ENCODE measurements around the gene HERPUD2. TPM values are rescaled to one million over a fixed set of nuclear protein-coding genes. Genes with fewer than 3 reads are reported as not detected.

HERPUD2 gene
- total and polyA plus RNA-seq, 2 donors (not counting 1 experiment from before 2014, with no cell fraction given) = 58.8 to 62.2 TPM

- H3K9me3 ChIP-seq (ENCODE audit: control extremely low read depth in 1 of 3, control insufficient read depth in 2 of 3, insufficient read depth in 1 of 3, low read length in 2 of 3) = no peaks in the 10 kb centered on the region
- Mint-ChIP-seq H3K4me1 (peaks cover 40% of the 10 kb centered on the region), H3K4me3 (no peak overlapping the region), H3K9me3 (ENCODE audit: insufficient read depth) (no peaks in the 10 kb centered on the region), H3K27me3 (no peaks in the 10 kb centered on the region), H3K27ac (no peak overlapping the region)
- TF ChIP-seq, protein P1, sequence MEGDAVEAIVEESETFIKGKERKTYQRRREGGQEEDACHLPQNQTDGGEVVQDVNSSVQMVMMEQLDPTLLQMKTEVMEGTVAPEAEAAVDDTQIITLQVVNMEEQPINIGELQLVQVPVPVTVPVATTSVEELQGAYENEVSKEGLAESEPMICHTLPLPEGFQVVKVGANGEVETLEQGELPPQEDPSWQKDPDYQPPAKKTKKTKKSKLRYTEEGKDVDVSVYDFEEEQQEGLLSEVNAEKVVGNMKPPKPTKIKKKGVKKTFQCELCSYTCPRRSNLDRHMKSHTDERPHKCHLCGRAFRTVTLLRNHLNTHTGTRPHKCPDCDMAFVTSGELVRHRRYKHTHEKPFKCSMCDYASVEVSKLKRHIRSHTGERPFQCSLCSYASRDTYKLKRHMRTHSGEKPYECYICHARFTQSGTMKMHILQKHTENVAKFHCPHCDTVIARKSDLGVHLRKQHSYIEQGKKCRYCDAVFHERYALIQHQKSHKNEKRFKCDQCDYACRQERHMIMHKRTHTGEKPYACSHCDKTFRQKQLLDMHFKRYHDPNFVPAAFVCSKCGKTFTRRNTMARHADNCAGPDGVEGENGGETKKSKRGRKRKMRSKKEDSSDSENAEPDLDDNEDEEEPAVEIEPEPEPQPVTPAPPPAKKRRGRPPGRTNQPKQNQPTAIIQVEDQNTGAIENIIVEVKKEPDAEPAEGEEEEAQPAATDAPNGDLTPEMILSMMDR (IDR thresholded peaks at IDR 0.05) = no peak
- no peak for TF ChIP-seq EZH2 (IDR thresholded peaks at IDR 0.05; ENCODE audit: borderline replicate concordance, insufficient read depth, low read depth, low read length, poor library complexity, severe bottlenecking)
- H3K79me2 ChIP-seq (ENCODE audit: control insufficient read depth, insufficient read depth, low read length) = peaks cover 2% of the 10 kb centered on the region
- no peak overlapping the region for H3K4me3 ChIP-seq (ENCODE audit: control extremely low read depth in 1 of 5, extremely low read depth in 1 of 5, insufficient read depth in 1 of 5, low read depth in 2 of 5, low read length in 4 of 5)
- H3K27me3 ChIP-seq (replicated peaks in 1 of 4; ENCODE audit: control extremely low read depth in 1 of 4, control insufficient read depth in 3 of 4, insufficient read depth in 4 of 4, low read length in 3 of 4) = no peaks in the 10 kb centered on the region
- no peak overlapping the region for H3K27ac ChIP-seq (ENCODE audit: low read length in 2 of 2)
- no peaks in the 10 kb centered on the region for H4K20me1 ChIP-seq (ENCODE audit: control insufficient read depth, insufficient read depth, low read length, poor library complexity, severe bottlenecking)
- ATAC-seq (ENCODE audit: low read depth) (no peak), DNase-seq (no peak)
- WGBS (ENCODE audit: insufficient coverage) = 100% methylated on average over 4 of the region's 6 CpGs
- CTCF ChIA-PET = interaction anchor here (1.3 kb wide), 1 partner anchor 20 kb away, joined by 3 read pairs; no protein-coding TSS in a partner anchor
- no peaks in the 10 kb centered on the region for H3K36me3 ChIP-seq (replicated peaks in 1 of 2; ENCODE audit: control extremely low read depth in 1 of 2, control insufficient read depth in 1 of 2, extremely low read depth in 1 of 2, insufficient read depth in 2 of 2, low read length in 1 of 2)
- POLR2A ChIA-PET = no interaction called here
- H3K4me2 ChIP-seq (replicated peaks; ENCODE audit: low read depth, low read length, poor library complexity, severe bottlenecking) = no peak overlapping the region
- peaks cover 26 to 27% of the 10 kb centered on the region in 2 donors for H3K4me1 ChIP-seq (ENCODE audit: control insufficient read depth in 2 of 2, insufficient read depth in 2 of 2, low read length in 2 of 2)
- no peak overlapping the region for H3K9ac ChIP-seq (ENCODE audit: low read length)
- no peak overlapping the region for H2AFZ ChIP-seq (ENCODE audit: insufficient read depth, low read depth, low read length, poor library complexity, severe bottlenecking)
- intact Hi-C loops (cut with micrococcal nuclease) = loop anchor here (5.0 kb wide), 1 partner anchor 40 kb away; no protein-coding TSS in a partner anchor
Measured at GRCh38 chr7:35717516-35717915, 22.6 kb upstream of the HERPUD2 start.

GRCh38 chr7:35717013-35717412, 22.1 kb upstream of the HERPUD2 start:
- Mint-ChIP-seq H3K27ac (peak overlapping the region; percentile 0), H3K4me1 (peaks cover 35% of the 10 kb centered on the region)
- POLR2A ChIA-PET = interaction anchor here (1.6 kb wide), 1 partner anchor 8 kb away, joined by 4 read pairs; no protein-coding TSS in a partner anchor

More at GRCh38 chr7:35717013-35717412, 22.1 kb upstream of the HERPUD2 start:
- no peaks in the 10 kb centered on the region for H4K20me1 ChIP-seq (ENCODE audit: control insufficient read depth, insufficient read depth, low read length, poor library complexity, severe bottlenecking)
- H3K27me3 Mint-ChIP-seq = no peaks in the 10 kb centered on the region
- no peak overlapping the region for H3K9ac ChIP-seq (ENCODE audit: low read length)
- ATAC-seq (ENCODE audit: low read depth) = no peak
- intact Hi-C loops (cut with micrococcal nuclease) = loop anchor here (5.0 kb wide), 1 partner anchor 40 kb away; no protein-coding TSS in a partner anchor
- no peak for DNase-seq
- peaks cover 20 to 22% of the 10 kb centered on the region in 2 donors for H3K4me1 ChIP-seq (ENCODE audit: control insufficient read depth in 2 of 2, insufficient read depth in 2 of 2, low read length in 2 of 2)
- no peak overlapping the region for H3K4me3 Mint-ChIP-seq
- no peak overlapping the region for H2AFZ ChIP-seq (ENCODE audit: insufficient read depth, low read depth, low read length, poor library complexity, severe bottlenecking)
- H3K4me2 ChIP-seq (replicated peaks; ENCODE audit: low read depth, low read length, poor library complexity, severe bottlenecking) = no peak overlapping the region
- H3K4me3 ChIP-seq (ENCODE audit: control extremely low read depth in 1 of 5, extremely low read depth in 1 of 5, insufficient read depth in 1 of 5, low read depth in 2 of 5, low read length in 4 of 5) = no peak overlapping the region
- TF ChIP-seq, protein P1 (IDR thresholded peaks at IDR 0.05) = no peak
- no peak for TF ChIP-seq EZH2 (IDR thresholded peaks at IDR 0.05; ENCODE audit: borderline replicate concordance, insufficient read depth, low read depth, low read length, poor library complexity, severe bottlenecking)
- no peaks in the 10 kb centered on the region for H3K9me3 Mint-ChIP-seq (ENCODE audit: insufficient read depth)
- H3K27me3 ChIP-seq (replicated peaks in 1 of 4; ENCODE audit: control extremely low read depth in 1 of 4, control insufficient read depth in 3 of 4, insufficient read depth in 4 of 4, low read length in 3 of 4) = no peaks in the 10 kb centered on the region
- CTCF ChIA-PET = interaction anchor here (1.3 to 8.0 kb wide), 2 partner anchors 20 to 85 kb away, joined by 3 to 96 read pairs; partner anchors contain the start of gene SEPTIN7
- no CpG with 5 or more reads among the region's 1 CpG for WGBS (ENCODE audit: insufficient coverage)
- no peaks in the 10 kb centered on the region for H3K9me3 ChIP-seq (ENCODE audit: control extremely low read depth in 1 of 3, control insufficient read depth in 2 of 3, insufficient read depth in 1 of 3, low read length in 2 of 3)
- H3K36me3 ChIP-seq (replicated peaks in 1 of 2; ENCODE audit: control extremely low read depth in 1 of 2, control insufficient read depth in 1 of 2, extremely low read depth in 1 of 2, insufficient read depth in 2 of 2, low read length in 1 of 2) = no peaks in the 10 kb centered on the region
- H3K79me2 ChIP-seq (ENCODE audit: control insufficient read depth, insufficient read depth, low read length) = no peaks in the 10 kb centered on the region
- H3K27ac ChIP-seq (ENCODE audit: low read length in 2 of 2) = no peak overlapping the region
